GM18909 (cell line): ENCODE data around the gene SDCBP2.

Experiments used
- ATAC-seq: cut with Tn5 transposase; IDR thresholded peaks from one replicate; pipeline ENCODE4 v1.9.1; 2021; ENCODE audit warnings: mild to moderate bottlenecking; ENCODE audit not compliant: unreplicated experiment, poor library complexity

Gene SDCBP2

DNA sequence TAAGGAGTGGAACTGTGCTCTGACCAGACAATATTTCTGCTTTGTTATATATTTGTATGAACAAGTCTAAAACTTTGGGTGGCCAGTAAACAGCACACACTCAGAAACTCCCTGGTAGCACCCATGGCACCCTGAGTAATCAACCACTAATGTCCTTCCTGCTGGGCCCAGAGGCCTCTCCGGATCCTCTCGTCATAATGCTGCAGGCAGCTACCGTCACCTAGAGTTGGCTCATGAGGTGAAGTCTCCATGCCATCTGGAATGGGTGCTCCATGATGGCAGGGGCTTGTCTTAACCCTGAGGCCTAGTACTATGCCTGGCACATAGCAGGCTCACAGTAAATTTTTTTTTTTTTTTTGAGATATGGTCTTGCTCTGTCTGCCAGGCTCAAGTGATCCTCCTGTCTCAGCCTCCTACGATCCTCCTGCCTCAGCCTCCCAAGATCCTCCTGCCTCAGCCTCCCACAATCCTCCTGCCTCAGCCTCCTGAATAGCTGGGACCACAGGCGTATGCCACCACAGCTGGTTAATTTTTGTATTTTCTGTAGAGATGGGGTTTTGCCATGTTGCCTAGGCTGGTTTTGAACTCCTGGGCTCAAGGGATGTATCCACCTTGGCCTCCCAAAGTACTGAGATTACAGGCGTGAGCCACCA, 3.0 kb upstream of the SDCBP2 start:
- no peak for ATAC-seq

- ATAC-seq: no peak
Measured at GRCh38 chr20:1331101-1331500, 2.2 kb upstream of the SDCBP2 start.

- ATAC-seq: peak; percentile 40
Measured at GRCh38 chr20:1330075-1330830, 1.3 kb upstream of the SDCBP2 start.

DNA sequence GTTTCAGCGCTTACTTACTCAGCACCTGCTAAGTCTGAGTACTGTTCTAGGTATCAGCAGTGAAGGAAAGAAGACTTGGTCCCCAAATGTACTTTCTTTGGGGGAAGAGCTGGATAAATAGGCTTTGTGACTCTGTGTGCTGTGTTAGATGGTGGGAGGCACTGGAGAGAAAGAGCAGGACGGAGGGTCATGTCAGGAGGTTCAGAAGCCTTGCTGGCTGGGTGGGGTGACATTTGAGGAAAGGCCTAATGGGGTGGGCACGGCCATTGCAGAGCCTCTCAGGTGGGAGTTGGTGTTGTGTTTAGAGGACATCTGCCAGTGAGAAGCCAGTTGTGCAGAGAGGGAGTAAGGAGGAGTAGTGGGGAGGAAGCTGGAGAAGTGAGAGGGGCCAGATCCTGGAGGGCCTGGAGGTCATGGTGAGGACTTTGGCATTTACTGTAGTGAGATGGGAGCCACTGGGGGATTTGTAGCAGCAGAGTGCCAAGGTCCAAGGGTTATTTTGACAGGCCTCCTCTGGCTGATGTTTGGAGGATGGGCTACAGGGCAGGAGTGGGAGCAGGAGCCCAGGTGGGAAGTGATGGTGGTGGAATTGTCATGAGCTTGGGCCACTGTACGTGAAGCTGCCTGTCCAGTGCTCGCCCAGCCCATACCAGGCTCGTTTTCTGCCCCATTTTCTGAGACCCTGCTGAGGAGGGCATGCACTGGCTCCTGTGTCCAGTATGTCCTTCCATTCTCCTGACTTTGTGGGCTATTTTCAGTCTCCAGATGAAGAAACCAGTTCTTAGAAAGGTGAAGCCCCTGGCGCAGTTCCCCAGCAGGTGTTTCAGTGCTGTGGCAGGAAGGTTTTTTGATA, 886 bp downstream of the SDCBP2 start:
- no peak for ATAC-seq

- ATAC-seq: no peak
Measured at GRCh38 chr20:1327241-1327653, 1.7 kb downstream of the SDCBP2 start.

DNA sequence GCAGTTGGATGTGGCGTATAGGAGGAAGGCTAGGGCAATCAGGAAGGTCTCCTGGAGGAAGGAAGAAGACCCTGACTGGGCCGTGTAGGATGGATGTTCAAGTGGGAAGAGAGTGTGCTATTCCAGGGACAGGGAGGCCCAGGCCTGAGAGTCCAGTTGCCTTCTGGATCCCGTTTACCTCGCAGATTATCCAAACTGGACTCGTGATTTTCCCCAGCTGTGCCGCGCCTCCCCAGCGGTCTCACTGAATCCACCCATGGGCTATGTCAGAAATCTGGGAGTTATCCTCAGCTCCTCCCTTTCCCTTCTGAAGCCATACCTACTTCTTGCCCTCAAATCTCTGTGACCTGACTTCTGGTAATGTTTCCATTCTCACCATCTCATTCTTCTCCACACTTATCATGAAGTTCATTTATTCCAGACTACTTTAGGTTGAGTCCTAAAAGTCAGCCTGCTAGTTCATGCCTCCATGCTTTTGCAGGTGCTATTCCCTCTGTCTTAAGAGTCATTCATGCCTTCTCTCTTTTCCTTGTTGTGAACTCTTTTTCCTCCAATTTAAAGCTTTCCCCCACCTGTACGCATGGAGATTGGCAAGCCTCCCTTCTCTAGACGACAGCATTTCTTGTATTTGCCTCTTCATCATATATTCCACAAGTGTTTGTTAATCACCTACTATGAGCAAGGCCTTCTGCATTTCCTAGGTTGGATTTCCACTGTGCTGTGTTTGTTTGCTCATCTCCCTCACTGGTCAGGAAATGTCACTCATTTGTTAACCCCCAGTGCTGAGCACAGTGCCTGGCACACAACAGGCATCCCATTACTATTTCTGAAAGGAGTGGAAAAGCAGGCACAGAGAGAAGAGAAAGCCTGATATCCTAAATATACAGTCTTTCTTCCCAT, 2.7 kb downstream of the SDCBP2 start:
- ATAC-seq: no peak

DNA sequence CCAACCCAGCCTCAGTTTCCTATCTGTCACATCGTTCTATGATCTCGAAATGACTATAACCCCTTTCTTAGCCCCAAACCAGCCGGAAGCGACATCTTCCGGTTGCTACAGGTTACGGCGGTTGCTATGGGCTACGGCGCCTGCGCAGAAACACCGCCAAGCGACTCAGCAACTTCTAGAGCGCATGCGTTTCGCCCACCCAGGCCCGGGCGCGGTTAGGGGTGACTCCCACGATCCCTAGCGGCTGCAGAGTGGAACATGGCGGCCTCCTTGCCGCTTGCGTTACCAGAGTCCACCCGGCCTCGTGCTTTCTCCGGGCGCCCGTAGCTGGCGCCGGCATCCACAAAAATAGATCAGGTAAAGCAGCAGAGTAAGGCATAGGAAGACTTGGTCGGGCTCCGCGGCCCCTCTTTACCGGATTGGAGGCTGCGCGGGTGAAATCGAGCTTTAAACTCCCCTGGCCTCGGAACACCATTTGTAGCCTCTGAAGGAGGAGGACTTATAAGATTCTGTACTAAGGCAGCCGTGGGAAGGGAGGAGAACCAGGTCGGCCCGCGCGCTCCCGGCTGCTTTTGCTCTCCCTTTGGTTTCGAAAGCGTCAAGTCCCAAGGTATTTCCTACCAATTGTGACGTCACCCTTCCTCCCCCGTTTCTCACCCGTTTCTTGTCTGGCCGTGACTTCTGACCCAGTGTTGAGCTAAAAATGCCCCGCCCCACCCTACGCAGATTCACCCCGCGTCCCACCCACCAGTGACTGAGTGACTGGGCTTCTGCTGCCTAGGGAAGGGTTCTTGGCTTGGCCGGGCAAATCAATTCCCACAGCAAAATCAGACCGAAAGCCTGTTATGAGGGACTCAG, 3.5 kb downstream of the SDCBP2 start:
- peak; percentile 82 for ATAC-seq

DNA sequence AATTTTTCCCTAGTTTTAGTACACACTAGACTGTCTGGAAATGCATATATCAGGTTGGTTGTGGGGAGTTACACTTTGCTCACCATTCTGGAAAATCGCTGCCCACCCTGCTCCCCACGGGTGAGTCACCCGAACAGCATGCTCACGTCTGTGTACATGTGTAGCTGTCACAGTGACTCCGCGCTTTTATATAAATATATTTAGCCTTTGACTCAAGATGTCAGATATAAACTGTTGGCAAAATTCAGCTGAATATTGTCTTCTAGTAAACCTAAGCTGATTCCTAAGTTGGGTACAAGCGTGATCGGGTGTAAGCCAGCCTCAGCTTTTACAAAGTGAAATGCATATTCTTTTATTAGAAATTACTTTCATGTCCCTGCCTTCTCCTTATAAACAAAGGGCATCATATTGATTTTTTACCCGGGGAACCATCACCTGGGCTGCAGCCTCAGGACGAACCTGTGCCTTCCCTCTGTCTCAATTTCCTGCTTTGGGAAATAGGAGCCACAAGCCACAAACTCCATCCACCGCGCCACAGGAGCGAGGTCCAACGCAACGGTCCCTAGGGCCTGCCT, 4.3 kb downstream of the SDCBP2 start:
- ATAC-seq: no peak

DNA sequence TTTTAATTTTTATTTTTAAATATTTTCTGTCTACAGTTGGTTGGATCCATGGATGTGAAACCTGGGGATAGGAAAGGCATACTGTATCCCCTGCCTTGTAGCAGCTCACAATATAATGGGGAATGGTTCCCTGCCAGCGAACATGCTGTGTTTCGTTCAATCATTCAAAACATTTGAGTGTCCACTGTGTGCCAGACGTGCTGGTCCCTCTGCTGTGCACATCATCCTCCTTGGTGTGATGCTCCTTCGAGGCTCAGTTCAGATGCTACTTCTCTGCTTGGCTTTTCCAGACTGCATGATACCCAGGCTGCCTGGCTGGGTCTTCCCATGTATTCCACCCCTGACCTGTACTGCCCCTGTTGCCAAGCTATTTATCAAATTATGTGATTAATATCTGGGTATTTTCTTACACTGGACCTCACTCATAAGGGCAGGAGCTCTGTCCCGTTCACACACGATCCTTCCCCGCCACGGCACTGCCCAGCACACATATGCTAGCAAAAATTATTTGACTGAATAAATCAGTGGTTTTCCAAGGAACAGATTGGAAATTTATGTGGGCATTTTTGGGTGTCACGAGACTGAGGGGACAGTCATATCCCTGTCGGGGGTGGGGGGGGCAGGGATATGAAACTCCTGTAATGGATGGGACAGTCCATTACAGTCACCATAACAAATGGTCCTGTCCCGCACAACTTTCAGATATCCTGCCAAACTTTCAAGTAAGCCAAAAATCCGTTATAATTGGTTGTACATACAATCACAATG, 4.9 kb downstream of the SDCBP2 start:
- no peak for ATAC-seq

GRCh38 chr20:1323256-1323655, 5.7 kb downstream of the SDCBP2 start:
- no peak for ATAC-seq

- no peak for ATAC-seq
Measured at GRCh38 chr20:1322511-1323245, 6.3 kb downstream of the SDCBP2 start.

GRCh38 chr20:1321654-1321939, 7.3 kb downstream of the SDCBP2 start:
- ATAC-seq: no peak

DNA sequence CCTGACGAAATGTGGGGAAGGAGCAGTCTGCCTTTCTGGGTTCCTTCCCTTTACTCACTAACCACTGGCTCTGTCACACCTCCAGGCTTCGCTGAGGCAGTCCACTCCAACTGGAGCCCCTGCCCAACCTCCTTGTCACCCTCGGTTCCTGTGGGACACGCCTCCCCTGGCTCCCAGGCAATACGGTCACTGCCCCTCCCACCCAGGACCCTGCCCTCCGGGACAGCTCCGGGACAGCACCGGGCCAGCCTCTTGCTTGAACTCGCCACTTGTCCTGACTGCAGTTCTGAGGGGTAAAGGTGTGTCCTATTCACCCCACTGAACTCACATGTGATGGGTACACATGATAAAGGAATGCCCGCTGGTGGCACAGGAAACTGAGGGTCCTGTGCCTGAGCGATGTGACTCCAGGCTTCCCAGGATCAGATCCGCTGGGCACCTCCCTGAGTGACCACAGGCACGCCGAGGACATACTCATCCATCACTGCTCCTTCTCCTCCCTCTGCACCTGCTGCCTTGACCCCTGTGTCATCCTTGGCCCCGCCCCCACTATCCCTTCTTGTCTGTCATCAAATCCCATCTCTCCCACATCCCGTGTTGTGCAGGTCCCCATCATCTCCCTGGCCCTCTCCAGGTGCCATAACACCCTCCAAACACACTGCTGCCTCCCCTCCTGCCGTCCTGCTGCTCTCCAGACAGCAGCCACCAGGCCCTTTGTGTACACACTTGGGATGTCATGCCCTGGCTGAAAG, 7.9 kb downstream of the SDCBP2 start:
- ATAC-seq: no peak

- no peak for ATAC-seq
Measured at GRCh38 chr20:1320016-1320415, 8.9 kb downstream of the SDCBP2 start.

DNA sequence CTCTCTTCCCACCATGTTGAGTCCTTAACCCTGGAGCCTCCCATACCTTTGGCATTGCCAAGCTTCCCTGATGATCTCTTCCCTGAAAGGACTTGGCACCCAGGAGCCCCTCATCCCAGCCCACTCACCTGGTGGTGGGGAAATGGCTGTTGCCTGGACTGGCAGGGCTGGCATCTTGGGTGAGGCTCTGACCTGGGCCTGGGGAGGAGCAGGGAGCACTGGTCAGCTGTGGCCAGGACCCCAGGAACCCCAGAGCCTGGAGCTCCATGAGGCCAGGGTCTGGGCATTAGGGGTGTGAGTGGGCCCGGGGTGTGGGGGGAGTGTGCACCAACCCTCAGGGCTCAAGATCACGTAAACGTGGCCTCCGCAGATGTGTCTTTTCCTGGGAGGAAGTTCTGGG, 9.5 kb downstream of the SDCBP2 start:
- ATAC-seq: no peak

DNA sequence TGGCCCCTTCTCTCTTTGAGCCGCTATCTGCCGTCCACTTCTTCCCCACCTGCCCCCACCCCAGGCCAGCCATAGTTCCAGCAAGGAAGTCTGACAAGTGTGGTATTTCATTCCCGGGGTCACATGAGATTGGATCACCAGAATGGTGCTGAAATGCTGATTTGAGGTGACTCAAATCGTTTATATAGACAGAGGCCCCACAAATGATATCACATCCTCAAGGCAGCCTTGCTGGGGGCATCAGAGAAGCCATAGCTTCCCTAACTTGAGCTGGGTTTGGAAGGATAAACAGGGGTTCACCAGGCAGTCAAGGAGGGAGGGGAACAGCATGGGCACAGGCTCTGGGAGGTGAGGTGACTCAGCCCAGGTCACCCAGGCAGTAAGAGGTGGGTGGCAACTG, 9.9 kb downstream of the SDCBP2 start:
- ATAC-seq: no peak
